HG02884 (cell line): ENCODE data around the gene ZNF175.

Source experiments
- ATAC-seq: cut with Tn5 transposase; IDR thresholded peaks from one replicate; pipeline ENCODE4 v1.9.1; 2021; ENCODE audit warnings: mild to moderate bottlenecking, moderate library complexity; ENCODE audit not compliant: unreplicated experiment

Gene ZNF175

GRCh38 chr19:51570962-51571575 lies at the start of gene ZNF175:
ZNF175 (plus strand) TSS chr19:51571283; CDS start chr19:51573330, 2,047 bp downstream.
- ATAC-seq, result peak; percentile 50

DNA sequence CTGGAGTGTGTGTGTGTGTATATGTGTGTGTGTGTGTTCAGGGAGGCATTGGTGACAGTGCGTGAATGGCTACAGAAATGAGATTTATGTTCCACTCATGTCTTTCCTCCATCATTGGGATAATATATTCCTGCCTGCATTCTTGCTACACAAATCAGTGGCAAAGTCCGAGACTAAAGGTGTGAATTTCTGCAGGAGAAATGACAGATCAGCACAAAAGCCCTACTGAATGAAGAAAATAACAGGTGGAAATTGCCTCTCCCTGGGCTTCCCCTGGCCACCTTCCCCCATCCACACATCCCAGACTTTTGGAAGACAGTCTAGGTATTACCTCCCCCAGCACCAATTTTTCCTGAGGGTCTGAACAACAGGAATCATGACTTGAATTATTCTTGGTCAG lies 49.7 kb upstream of the ZNF175 start:
- no peak for ATAC-seq

- ATAC-seq, result no peak
Measured at GRCh38 chr19:51521781-51522180, 49.3 kb upstream of the ZNF175 start.

DNA sequence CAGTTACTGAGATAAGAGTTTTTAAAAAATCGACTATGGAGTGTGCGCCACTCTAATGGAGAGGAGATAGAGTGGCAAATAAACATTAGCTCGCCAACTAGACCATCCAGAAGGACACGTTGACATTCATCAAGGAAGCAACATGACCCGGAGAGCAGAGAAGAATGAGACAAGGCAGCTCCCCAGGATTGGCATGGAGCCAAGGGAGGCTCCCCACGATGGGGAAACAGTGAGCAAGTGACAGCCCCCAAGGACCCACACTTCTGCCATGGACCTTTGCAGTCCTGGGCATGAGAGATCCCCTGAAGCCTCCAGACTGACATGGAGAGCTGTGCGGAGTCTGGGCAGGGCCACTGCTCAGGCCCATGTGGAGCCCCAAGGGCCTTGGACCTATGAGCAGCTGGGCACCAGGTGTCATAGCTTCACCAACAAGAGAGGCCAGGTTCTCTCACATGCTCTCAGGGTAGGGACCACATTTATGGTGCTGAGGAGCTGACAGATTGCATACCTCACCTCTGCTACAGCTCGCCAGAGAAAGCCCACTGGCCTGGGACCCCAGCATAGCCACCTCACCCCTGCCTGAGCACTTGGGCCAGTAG lies 46.3 kb upstream of the ZNF175 start:
- no peak for ATAC-seq

GRCh38 chr19:51525651-51526050 lies 45.4 kb upstream of the ZNF175 start:
- ATAC-seq, result no peak

GRCh38 chr19:51529301-51529700 lies 41.8 kb upstream of the ZNF175 start:
- no peak for ATAC-seq

- ATAC-seq, result no peak
Measured at GRCh38 chr19:51530616-51531015, 40.5 kb upstream of the ZNF175 start.

GRCh38 chr19:51531349-51532315 lies 39.5 kb upstream of the ZNF175 start, which contains the start of gene SIGLEC6:
SIGLEC6 (minus strand) TSS chr19:51531670; CDS start chr19:51531648, 22 bp downstream.
- ATAC-seq, result no peak

- ATAC-seq, result no peak
Measured at GRCh38 chr19:51535535-51535934, 35.5 kb upstream of the ZNF175 start.

- ATAC-seq, result no peak
Measured at GRCh38 chr19:51539821-51540366, 31.2 kb upstream of the ZNF175 start.

- ATAC-seq, result no peak
Measured at GRCh38 chr19:51541458-51542357, 29.4 kb upstream of the ZNF175 start.

DNA sequence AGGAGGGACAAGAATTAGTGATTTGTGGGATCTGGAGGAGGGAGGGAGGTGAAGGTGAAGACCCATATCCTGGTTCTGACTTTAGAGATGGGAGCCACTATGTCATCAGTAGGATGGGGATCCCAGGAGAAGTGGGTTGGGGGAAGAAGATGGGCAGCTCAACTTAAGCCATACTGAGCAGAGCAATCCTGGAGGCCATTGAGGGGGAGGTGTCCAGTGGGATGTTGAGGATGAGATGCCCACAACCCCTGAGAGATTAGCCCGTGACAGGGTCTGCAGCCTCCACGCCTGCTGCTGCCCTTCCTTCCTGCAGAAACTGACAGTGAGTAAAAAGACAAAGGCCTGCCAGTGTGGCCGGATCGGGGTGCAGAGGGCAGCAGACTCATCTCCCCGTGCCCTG lies 28.4 kb upstream of the ZNF175 start:
- no peak for ATAC-seq

DNA sequence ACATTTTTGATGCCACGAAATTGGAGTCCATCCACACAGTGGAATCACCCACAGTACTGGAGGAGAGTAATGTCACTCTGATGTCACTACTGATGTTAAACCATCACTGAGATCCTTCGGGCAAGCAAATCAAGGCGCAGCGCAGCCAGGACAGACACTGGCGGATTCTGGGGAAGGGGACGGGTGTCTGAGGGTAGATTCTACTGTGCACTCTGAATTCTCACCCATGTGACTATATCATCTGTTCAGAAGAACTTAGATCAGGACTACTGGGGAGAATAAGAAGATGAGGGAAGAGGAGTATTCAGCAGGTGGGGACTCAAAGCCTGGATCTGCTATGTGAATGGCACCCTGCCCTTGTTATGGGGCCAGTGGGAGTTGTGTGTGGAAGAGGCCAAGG lies 27.0 kb upstream of the ZNF175 start:
- no peak for ATAC-seq

- ATAC-seq, result no peak
Measured at GRCh38 chr19:51546107-51546649, 24.9 kb upstream of the ZNF175 start.

DNA sequence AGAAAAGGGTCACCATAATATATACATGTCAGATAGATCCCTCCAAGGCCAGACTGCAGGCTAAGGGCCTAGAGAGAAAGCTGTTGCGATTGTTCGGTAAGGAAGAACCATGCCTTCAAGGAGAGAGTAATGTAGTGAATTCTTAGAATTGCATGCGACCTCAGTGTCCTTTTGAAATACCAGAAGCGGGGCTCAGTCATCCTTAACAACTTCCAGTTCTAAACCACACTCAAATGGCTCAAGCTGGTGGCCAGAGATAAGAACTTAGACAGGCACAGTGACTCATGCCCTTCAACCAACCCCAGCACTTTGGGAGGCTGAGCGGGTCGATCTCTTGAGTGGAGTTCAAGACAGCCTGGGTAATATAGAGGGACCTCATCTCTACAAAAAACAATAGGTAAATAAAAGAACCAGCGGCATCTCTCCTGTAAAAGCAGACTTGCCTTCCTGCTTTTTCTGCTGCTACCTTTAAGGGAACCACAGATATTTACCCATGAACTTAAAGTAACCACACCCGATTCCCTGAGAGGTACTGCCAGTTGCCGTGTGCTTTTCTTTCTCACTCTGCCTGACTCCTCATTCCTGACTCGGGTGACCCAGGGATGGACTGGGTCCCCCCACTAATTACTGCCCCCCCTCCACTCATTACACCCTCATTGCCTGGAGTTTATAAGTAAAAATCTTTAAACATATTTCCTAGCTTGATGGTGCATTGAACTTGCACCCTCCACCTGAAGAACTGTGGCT lies 24.3 kb upstream of the ZNF175 start:
- ATAC-seq, result no peak

DNA sequence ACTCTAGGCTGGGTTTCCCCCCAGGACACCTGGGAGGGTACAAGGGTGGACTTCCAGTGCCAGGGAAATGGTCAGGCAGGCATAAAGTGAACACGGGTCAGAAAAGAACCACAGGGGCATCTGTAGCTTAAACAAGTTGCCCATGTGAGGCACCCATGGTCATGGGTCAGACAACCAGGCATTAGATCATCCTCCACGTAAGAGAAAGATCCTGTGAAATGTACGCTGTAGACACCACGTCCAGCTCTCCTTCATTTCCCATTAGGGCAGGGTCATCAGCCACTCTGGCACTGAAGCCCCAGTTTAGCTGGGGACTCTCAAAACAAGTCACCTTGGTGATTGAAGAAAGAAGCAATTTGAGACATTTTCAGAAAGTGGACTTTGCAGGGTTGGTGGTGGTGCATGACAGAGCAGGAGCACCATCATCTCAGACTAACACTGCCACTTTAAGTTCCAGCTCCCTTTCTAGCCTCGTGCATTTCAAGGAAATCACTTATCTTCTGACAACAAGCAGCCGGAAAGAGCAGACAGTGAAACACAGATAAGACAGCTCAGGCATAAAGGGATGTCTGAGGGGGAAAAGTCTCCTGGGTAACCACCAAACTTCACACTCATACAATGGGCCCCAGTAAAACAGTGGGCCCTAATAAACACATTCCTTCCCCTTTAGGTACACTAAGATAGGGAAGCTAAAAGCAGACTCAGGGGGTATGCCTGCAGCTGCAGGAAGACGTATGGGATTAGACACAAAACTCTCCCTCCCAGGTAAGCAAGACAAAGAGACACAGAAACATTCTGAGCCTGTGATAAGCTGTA lies 23.5 kb upstream of the ZNF175 start:
- no peak for ATAC-seq

DNA sequence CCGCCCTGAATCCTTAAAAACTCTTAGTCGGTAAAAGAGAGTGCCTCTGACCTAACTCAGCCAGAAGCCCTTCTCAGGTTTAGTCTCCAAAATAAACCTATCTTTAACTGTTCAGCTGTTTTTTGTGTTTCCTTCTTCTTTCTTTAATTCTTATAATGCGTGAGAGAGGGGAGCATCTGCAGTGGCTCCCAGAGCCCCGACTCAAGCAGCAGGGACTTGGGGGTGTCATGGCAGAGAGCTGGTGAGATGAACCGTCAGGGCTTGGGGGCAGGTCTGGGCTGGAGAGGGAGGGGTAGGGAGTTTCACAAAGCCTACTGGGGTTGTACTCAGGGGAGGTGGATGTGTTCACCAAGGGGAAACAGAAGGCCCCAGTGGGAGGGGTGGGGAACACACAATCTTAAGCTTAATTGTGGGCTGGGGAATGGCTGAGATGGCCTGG lies 22.9 kb upstream of the ZNF175 start:
- ATAC-seq, result no peak

- ATAC-seq, result no peak
Measured at GRCh38 chr19:51548891-51549305, 22.2 kb upstream of the ZNF175 start.
